Thymus (tissue), 14 donors: ENCODE data around the gene OBSL1. TPM values are rescaled to one million over a fixed set of nuclear protein-coding genes. Genes with fewer than 3 reads are reported as not detected.

Experiments
- DNase-seq, 9 donors: peaks; one replicate each; pipeline ENCODE4 v3.0.0-alpha.2; 2013; ENCODE audit warnings: low spot score in 9 of 9, low read depth in 6 of 9, missing footprints in 1 of 9
- H3K27ac ChIP-seq, 2 donors: one replicate each; pipeline ENCODE4 v1.5.1; 2013; ENCODE audit warnings: control low read depth in 1 of 2, low read depth in 1 of 2, low read length in 1 of 2, mild to moderate bottlenecking in 1 of 2, moderate library complexity in 1 of 2
- H3K27me3 ChIP-seq, 2 donors: one replicate each; pipeline ENCODE4 v1.5.1; 2013; ENCODE audit warnings: low read length in 1 of 2; ENCODE audit not compliant: control insufficient read depth in 2 of 2, insufficient read depth in 1 of 2
- H3K36me3 ChIP-seq, 2 donors: one replicate each; pipeline ENCODE4 v1.5.1; 2013; ENCODE audit warnings: low read length in 1 of 2, mild to moderate bottlenecking in 1 of 2, moderate library complexity in 1 of 2; ENCODE audit not compliant: control insufficient read depth in 2 of 2, insufficient read depth in 2 of 2
- H3K4me1 ChIP-seq, 2 donors: one replicate each; pipeline ENCODE4 v1.5.1; 2013; ENCODE audit warnings: low read length in 2 of 2; ENCODE audit not compliant: control insufficient read depth in 2 of 2, insufficient read depth in 2 of 2
- H3K4me3 ChIP-seq, 2 donors: one replicate each; pipeline ENCODE4 v1.5.1; 2013; ENCODE audit warnings: low read length in 2 of 2, control low read depth in 1 of 2, mild to moderate bottlenecking in 1 of 2
- H3K9me3 ChIP-seq, 2 donors: one replicate each; pipeline ENCODE4 v1.5.1; 2013; ENCODE audit warnings: low read length in 1 of 2, mild to moderate bottlenecking in 1 of 2; ENCODE audit not compliant: control insufficient read depth in 2 of 2, insufficient read depth in 1 of 2
- WGBS: extraction: QIAGEN DNeasy Blood & Tissue Kit; methylation state at CpG from one replicate; pipeline ENCODE4 v1.1.7; 2013; 5-methylcytosine and 5-hydroxymethylcytosine counted together
- long read RNA-seq, 10 donors: transcript quantifications; one replicate each; lab custom pipeline, GENCODE V29; 2026
- polyA plus RNA-seq: library from polyadenylated mRNA; stranded (reverse); fragments of 200-250 nt; gene quantifications from one replicate; pipeline ENCODE4 v1.2.3, GENCODE V29; 2013
- total RNA-seq: library from RNA; stranded (reverse); fragments of 120-200 nt; gene quantifications from one replicate; pipeline ENCODE4 v1.2.4, GENCODE V29; 2013
- donor health status: healthy.

Gene OBSL1
- 9.6 TPM for total RNA-seq
- polyA plus RNA-seq, result 34.2 TPM
- long read RNA-seq, donor 1, result 0 reads
- long read RNA-seq, donor 2, full-length matches to known transcripts, result 3 of 3 reads
- long read RNA-seq, donor 2, partial matches to known transcripts, result 0 of 3 reads
- long read RNA-seq, donor 2, other reads (novel, unspliced or antisense), result 0 of 3 reads
- long read RNA-seq, donor 3, partial matches to known transcripts, result 0 of 2 reads
- long read RNA-seq, donor 3, other reads (novel, unspliced or antisense), result 0 of 2 reads
- long read RNA-seq, donor 4, partial matches to known transcripts, result 0 of 1 reads
- long read RNA-seq, donor 4, other reads (novel, unspliced or antisense), result 0 of 1 reads
- long read RNA-seq, donor 5, partial matches to known transcripts, result 0 of 6 reads
- long read RNA-seq, donor 5, other reads (novel, unspliced or antisense), result 0 of 6 reads
- long read RNA-seq, donor 6, transcript OBSL1-202 (9 exons, 3,297 nt), result major isoform, 5 of 6 reads
- long read RNA-seq, donor 6, partial matches to known transcripts, result 0 of 6 reads
- long read RNA-seq, donor 6, other reads (novel, unspliced or antisense), result 0 of 6 reads
- long read RNA-seq, donor 7, result 0 reads
- long read RNA-seq, donor 8, result 0 reads
- long read RNA-seq, donor 9, partial matches to known transcripts, result 0 of 1 reads
- long read RNA-seq, donor 9, other reads (novel, unspliced or antisense), result 0 of 1 reads
- long read RNA-seq, donor 10, partial matches to known transcripts, result 0 of 2 reads
- long read RNA-seq, donor 10, other reads (novel, unspliced or antisense), result 0 of 2 reads

- peak within 1 kb of the TSS in 1 of 2 donors; percentile 61 for H3K27ac ChIP-seq
- H3K27me3 ChIP-seq, result peaks cover 46 to 95% of the 10 kb centered on the region in 2 donors
- DNase-seq, result peak in 1 of 9 donors; percentile 23
- H3K4me3 ChIP-seq, result peak within 1 kb of the TSS; percentile 29 to 57
- no peaks in the 10 kb centered on the region for H3K36me3 ChIP-seq
- peaks cover 0 to 6% of the 10 kb centered on the region in 2 donors for H3K4me1 ChIP-seq
- H3K9me3 ChIP-seq, result peaks cover 0 to 4% of the 10 kb centered on the region in 2 donors
- WGBS, result 17% methylated on average over 42 of the region's 42 CpGs
Observed at GRCh38 chr2:219571311-219572236, at the start of gene OBSL1. Gene OBSL1, minus strand, starts transcription at chr2:219571539. Its CDS starts 307 bp downstream, at chr2:219571232.

DNA sequence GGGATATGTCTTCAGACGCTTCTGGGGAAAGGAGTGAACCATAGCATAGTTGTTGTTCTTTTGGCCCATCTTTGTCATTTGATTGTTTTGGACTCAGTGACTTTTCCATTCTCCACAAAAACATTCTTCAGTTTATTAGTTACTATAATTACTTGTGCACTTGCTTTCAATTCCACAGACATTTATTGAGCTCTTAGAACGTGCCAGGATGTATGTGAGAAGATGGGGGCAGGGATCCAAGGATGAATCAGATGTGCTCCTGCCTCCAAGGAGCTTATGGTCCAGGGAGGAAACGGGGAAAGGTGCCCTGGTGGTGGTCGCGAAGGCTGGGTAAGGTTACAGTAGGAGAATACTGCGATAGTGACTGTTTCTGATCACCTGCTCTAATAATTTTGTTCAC is 49.2 kb upstream of the OBSL1 start:
- no peak overlapping the region for H3K4me3 ChIP-seq
- DNase-seq, result no peak
- peaks cover 3% of the 10 kb centered on the region in 2 donors for H3K4me1 ChIP-seq
- no peaks in the 10 kb centered on the region for H3K9me3 ChIP-seq
- peaks cover 0 to 21% of the 10 kb centered on the region in 2 donors for H3K27me3 ChIP-seq
- 96% methylated on average over 6 of the region's 6 CpGs for WGBS
- no peak overlapping the region for H3K27ac ChIP-seq
- H3K36me3 ChIP-seq, result peaks cover 11% of the 10 kb centered on the region in 2 donors

GRCh38 chr2:219619235-219619634 is 47.9 kb upstream of the OBSL1 start:
- H3K27me3 ChIP-seq, result peaks cover 0 to 10% of the 10 kb centered on the region in 2 donors
- peak in 1 of 9 donors; percentile 59 for DNase-seq
- no peaks in the 10 kb centered on the region for H3K9me3 ChIP-seq
- H3K4me3 ChIP-seq, result no peak overlapping the region
- WGBS, result 89% methylated on average over 4 of the region's 4 CpGs
- peaks cover 13 to 17% of the 10 kb centered on the region in 2 donors for H3K4me1 ChIP-seq
- H3K36me3 ChIP-seq, result peaks cover 19 to 20% of the 10 kb centered on the region in 2 donors
- no peak overlapping the region for H3K27ac ChIP-seq

DNA sequence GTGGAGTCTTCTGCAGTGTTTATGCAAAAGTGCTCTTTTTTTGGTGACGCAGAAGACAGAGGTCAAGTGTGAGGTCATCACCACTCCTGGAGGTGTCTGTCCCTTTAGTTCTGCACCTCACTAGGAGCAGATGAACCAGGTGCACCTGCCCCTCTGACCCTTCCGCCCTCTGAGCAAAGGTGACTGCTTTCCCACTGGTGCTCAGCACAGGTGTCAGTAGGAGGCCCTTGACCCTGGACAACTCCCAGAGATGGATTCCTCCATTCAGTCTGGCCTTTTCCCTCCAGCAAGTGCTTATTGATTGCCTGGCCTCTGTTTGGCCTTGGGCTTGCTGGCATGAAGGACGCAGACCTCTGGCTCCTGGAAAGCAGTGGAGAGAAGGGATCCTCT is 47.4 kb upstream of the OBSL1 start:
- Histone ChIP-seq H3K4me1 (peaks cover 18 to 22% of the 10 kb centered on the region in 2 donors), H3K9me3 (no peaks in the 10 kb centered on the region), H3K36me3 (peaks cover 20 to 21% of the 10 kb centered on the region in 2 donors), H3K4me3 (no peak overlapping the region), H3K27ac (no peak overlapping the region), H3K27me3 (peaks cover 0 to 6% of the 10 kb centered on the region in 2 donors)
- WGBS, result 99% methylated on average over 3 of the region's 3 CpGs
- DNase-seq, result no peak

GRCh38 chr2:219616550-219616949 is 45.2 kb upstream of the OBSL1 start:
- H3K9me3 ChIP-seq, result no peaks in the 10 kb centered on the region
- H3K4me1 ChIP-seq, result peaks cover 34 to 40% of the 10 kb centered on the region in 2 donors
- no peak for DNase-seq
- H3K36me3 ChIP-seq, result peaks cover 23 to 24% of the 10 kb centered on the region in 2 donors
- no peak overlapping the region for H3K4me3 ChIP-seq
- no peak overlapping the region for H3K27ac ChIP-seq
- no peaks in the 10 kb centered on the region for H3K27me3 ChIP-seq
- WGBS, result 98% methylated on average over 4 of the region's 4 CpGs

DNA sequence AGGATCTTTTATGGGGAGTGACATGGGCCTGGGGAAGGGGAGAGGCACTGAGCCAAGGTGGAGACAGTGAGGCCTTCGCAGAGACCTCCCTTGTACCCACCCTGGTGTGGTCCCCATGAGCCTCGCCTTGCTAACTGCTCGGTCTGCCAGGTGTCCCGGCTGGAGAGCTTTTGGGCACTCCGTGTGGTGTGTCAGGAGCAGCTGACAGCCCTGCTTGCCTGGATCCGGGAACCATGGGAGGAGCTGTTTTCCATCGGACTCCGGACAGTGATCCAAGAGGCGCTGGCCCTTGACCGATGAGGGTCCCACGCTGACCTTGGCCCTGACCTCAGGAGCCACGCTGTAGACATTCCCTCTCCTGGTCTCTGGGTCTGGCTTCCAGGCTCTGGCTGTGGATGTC is 44.6 kb upstream of the OBSL1 start:
- no peak overlapping the region for H3K4me3 ChIP-seq
- no peak for DNase-seq
- H3K27me3 ChIP-seq, result no peaks in the 10 kb centered on the region
- no peak overlapping the region for H3K27ac ChIP-seq
- WGBS, result 90% methylated on average over 12 of the region's 12 CpGs
- peaks cover 26 to 28% of the 10 kb centered on the region in 2 donors for H3K36me3 ChIP-seq
- peaks cover 40 to 46% of the 10 kb centered on the region in 2 donors for H3K4me1 ChIP-seq
- no peaks in the 10 kb centered on the region for H3K9me3 ChIP-seq

GRCh38 chr2:219615036-219615435 is 43.7 kb upstream of the OBSL1 start:
- Histone ChIP-seq H3K4me1 (peaks cover 40 to 52% of the 10 kb centered on the region in 2 donors), H3K4me3 (no peak overlapping the region), H3K27ac (peak overlapping the region in 1 of 2 donors; percentile 88), H3K9me3 (no peaks in the 10 kb centered on the region), H3K36me3 (peaks cover 28 to 31% of the 10 kb centered on the region in 2 donors), H3K27me3 (no peaks in the 10 kb centered on the region)
- WGBS, result 96% methylated on average over 11 of the region's 11 CpGs
- DNase-seq, result peak in 1 of 9 donors; percentile 34

- H3K9me3 ChIP-seq, result no peaks in the 10 kb centered on the region
- WGBS, result 82% methylated on average over 11 of the region's 11 CpGs
- H3K4me1 ChIP-seq, result peaks cover 40 to 59% of the 10 kb centered on the region in 2 donors
- H3K27me3 ChIP-seq, result no peaks in the 10 kb centered on the region
- H3K4me3 ChIP-seq, result peak overlapping the region; percentile 27 to 42
- H3K27ac ChIP-seq, result peak overlapping the region; percentile 86 to 88
- DNase-seq, result peak in 1 of 9 donors; percentile 43
- peaks cover 28 to 38% of the 10 kb centered on the region in 2 donors for H3K36me3 ChIP-seq
Observed at GRCh38 chr2:219614076-219614860, 42.9 kb upstream of the OBSL1 start.
